Effector memory CD4-positive, alpha-beta T cell (primary cell): ENCODE measurements around the gene FBXO3.

Source experiments
- DNase-seq, 3 donors: peaks; one replicate each; pipeline ENCODE4 v3.0.0-alpha.2; 2020
- H3K27ac ChIP-seq: 2 replicates; pipeline ENCODE4 v1.7.0; 2013; ENCODE audit warnings: mild to moderate bottlenecking, low read length, moderate library complexity; ENCODE audit not compliant: insufficient read depth, poor library complexity, severe bottlenecking
- H3K27me3 ChIP-seq: replicated peaks from 2 replicates; pipeline ENCODE4 v1.7.0; 2013; ENCODE audit warnings: mild to moderate bottlenecking, low read length; ENCODE audit not compliant: insufficient read depth, control insufficient read depth, poor library complexity, severe bottlenecking
- H3K36me3 ChIP-seq: 2 replicates; pipeline ENCODE4 v1.7.0; 2013; ENCODE audit warnings: mild to moderate bottlenecking, low read length, moderate library complexity; ENCODE audit not compliant: control insufficient read depth, insufficient read depth
- H3K4me1 ChIP-seq: 2 replicates; pipeline ENCODE4 v1.7.0; 2013; ENCODE audit warnings: low read length, mild to moderate bottlenecking; ENCODE audit not compliant: control insufficient read depth, insufficient read depth, poor library complexity, severe bottlenecking
- H3K4me3 ChIP-seq: 2 replicates; pipeline ENCODE4 v1.7.0; 2013; ENCODE audit warnings: low read length, low read depth, mild to moderate bottlenecking; ENCODE audit not compliant: insufficient read depth, poor library complexity, severe bottlenecking
- H3K9me3 ChIP-seq: 2 replicates; pipeline ENCODE4 v1.7.0; 2013; ENCODE audit warnings: mild to moderate bottlenecking, low read length, moderate library complexity; ENCODE audit not compliant: control insufficient read depth

Gene FBXO3

DNA sequence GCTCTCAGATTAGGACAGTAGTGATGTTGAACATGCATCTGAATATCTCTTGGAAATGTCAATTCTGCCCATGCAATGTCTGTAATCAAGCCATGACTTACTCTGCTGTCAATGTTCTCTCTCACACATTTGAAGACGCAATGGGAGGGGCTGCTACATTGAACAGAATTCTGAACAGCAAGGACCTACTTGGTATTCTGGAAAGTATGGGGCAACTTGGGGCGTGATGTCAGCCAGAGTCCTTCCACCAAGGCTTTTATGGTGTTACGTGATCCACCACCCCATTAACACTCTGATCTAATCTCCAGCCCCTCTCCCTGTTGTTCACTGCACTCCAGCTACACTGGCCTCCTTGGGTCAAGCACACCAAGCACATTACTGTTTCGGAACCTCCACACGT, 31.0 kb downstream of the FBXO3 start:
- Histone ChIP-seq H3K9me3 (no peaks in the 10 kb centered on the region), H3K27me3 (no peaks in the 10 kb centered on the region), H3K36me3 (peaks cover 32% of the 10 kb centered on the region), H3K4me1 (no peaks in the 10 kb centered on the region), H3K27ac (no peak overlapping the region), H3K4me3 (no peak overlapping the region)
- no peak for DNase-seq

DNA sequence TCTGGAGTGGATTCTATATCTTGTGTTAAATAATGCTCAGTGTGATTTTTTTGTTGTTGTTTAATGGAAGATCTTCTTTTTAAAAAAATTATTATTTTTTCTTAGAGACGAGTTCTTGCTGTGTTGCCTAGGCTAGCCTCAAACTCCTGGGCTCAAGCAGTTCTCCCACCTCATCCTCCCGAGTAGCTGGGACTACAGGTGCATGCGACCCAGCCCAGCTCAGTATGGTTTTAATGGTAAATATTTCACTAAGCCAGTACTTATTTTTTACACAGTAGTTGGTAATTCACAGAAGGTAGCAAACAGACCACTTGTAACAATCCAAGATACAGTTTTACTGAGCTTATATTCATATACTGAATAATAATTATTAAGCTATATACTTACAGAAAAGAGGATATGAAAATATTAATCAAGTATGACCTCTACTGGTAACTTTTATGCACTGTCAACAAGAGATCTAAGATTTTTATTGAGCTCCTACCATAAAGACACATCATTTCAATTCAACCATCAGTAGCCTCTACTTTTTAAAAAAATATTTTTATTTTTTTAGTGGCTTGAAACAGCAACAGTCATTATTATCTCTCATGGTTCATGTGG, 32.0 kb downstream of the FBXO3 start:
- Histone ChIP-seq H3K4me1 (no peaks in the 10 kb centered on the region), H3K27ac (no peak overlapping the region), H3K4me3 (no peak overlapping the region), H3K9me3 (no peaks in the 10 kb centered on the region), H3K27me3 (no peaks in the 10 kb centered on the region), H3K36me3 (peaks cover 29% of the 10 kb centered on the region)
- DNase-seq: no peak

DNA sequence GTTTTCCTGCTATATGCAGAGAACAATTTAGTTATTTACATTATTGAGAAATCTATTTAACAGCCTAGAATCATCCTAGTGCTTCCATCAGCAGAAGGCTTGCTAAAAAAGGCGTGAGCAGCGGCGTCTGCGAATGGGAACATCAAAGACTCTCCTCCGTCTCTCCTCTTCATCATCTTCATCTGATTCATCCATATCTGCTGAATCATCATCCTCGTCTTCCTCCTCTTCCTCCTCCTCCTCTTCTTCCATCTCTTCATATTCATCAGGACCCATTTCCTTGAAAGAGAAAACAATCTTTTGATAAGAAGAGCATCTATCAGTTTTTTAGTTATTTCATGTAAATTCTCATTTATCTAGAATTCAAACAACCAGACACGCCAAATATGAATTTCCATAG, 32.5 kb downstream of the FBXO3 start:
- no peaks in the 10 kb centered on the region for H3K9me3 ChIP-seq
- no peaks in the 10 kb centered on the region for H3K4me1 ChIP-seq
- H3K27ac ChIP-seq: no peak overlapping the region
- no peaks in the 10 kb centered on the region for H3K27me3 ChIP-seq
- no peak overlapping the region for H3K4me3 ChIP-seq
- DNase-seq: no peak
- H3K36me3 ChIP-seq: peaks cover 25% of the 10 kb centered on the region

DNA sequence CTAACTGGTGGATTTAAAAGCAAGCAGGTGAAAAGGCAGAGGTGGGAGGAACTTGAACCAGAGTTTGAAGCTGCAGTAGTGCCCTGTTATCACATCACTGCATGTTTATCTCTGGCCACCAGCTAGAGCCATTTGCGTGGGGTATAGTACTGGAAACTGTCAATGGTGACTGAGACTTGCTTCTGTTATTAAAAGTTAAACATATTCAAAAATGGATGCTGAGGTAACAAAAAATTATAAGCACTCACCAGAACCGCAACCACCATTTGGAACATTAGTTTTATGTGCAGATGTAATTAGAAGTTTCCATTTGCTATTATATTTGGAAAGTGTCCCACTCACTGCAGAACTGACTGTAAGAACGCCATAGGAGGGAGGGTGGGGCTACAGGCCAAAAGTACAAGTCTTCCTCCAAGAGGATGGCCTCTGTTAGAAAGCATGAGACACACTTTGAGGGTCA, 36.9 kb downstream of the FBXO3 start:
- Histone ChIP-seq H3K4me3 (no peak overlapping the region), H3K9me3 (no peaks in the 10 kb centered on the region), H3K4me1 (peaks cover 9% of the 10 kb centered on the region), H3K27me3 (no peaks in the 10 kb centered on the region), H3K27ac (no peak overlapping the region), H3K36me3 (no peaks in the 10 kb centered on the region)
- no peak for DNase-seq

DNA sequence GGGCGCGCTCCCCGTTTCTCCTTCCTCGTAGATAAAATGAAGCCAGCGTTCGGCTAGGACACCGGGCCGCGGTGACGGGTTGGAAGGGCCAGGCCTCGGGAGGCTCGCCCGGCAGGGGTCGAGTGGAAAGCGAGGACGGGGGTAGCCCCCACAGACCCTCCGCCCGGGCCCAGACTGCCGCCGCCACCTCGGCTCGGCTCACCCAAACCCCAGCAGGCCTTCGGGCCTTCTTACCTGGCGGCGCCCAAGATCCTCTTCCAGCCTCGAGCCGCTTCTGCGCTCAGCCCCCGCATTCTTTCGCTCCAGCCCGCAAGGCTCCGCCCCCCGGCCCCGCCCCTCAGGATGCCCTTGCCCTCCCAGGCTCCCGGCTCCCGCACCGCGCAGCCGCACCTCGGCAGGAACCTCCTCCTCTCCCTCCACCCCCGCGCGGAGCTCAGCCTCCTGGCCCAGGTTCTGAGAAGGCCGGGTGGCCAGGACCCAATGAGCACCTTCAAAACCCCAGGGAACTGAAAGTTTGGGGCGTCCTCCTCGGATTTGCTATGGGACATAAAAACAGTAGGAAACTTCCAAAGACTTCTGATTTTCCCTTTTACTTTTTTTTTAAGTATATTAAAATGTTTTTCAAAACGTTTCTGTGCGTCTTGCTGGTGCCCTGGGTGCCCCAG, 38.0 kb downstream of the FBXO3 start, which contains the start of gene CD59:
Gene CD59 (minus strand): TSS at position 276 of the 665 bp plus-strand sequence. CDS start 13,978 bp downstream, outside the sequence.
- peak within 1 kb of the TSS; percentile 87 for H3K4me3 ChIP-seq
- DNase-seq: peak; percentile 84 to 90 (median 86)
- peaks cover 9% of the 10 kb centered on the region for H3K4me1 ChIP-seq

DNA sequence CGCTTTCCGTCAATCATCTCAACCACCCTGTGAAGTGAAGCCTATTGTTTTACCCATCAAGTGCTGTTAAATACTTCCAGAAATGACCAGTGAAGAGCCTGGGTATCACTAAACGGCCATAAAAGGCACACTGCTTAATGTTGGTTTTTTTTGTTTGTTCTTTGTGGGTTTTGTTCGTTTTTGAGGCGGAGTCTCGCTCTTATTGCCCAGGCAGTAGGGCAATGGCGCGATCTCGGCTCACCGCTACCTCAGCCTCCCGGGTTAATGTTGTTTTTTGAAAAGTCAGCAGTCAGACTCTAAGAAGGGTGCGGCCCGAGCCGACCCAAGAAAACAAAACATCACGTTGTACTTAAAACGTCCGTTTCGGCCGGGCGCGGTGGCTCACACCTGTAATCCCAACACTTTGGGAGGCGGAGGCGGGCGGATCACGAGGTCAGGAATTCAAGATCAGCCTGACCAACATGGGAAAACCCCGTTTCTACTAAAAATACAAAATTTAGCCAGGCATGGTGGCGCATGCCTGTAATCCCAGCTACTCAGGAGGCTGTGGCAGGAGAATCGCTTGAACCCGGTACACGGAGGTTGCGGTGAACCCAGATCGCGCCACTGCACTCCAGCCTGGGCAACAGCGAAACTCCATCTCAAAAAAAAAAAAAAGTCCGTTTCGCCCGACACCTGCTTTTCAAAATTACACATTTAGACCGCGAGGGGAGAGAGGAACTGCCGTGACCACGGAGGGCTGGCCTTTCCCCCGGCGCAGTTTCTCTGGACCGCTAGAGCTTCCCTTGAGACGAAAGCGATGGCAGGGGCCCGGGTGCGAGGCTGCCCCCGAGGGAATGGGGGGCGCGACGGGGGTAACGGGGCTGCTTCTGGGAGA, 38.8 kb downstream of the FBXO3 start:
- Histone ChIP-seq H3K4me3 (peak overlapping the region; percentile 87), H3K4me1 (peaks cover 9% of the 10 kb centered on the region), H3K27me3 (no peaks in the 10 kb centered on the region), H3K9me3 (no peaks in the 10 kb centered on the region), H3K36me3 (no peaks in the 10 kb centered on the region), H3K27ac (peak overlapping the region; percentile 77)
- DNase-seq: peak; percentile 24 to 32 (median 28)

More for the DNA sequence above, 38.0 kb downstream of the FBXO3 start, which contains the start of gene CD59:
- Histone ChIP-seq H3K9me3 (no peaks in the 10 kb centered on the region), H3K36me3 (no peaks in the 10 kb centered on the region), H3K27me3 (no peaks in the 10 kb centered on the region), H3K27ac (peak within 1 kb of the TSS; percentile 77)

DNA sequence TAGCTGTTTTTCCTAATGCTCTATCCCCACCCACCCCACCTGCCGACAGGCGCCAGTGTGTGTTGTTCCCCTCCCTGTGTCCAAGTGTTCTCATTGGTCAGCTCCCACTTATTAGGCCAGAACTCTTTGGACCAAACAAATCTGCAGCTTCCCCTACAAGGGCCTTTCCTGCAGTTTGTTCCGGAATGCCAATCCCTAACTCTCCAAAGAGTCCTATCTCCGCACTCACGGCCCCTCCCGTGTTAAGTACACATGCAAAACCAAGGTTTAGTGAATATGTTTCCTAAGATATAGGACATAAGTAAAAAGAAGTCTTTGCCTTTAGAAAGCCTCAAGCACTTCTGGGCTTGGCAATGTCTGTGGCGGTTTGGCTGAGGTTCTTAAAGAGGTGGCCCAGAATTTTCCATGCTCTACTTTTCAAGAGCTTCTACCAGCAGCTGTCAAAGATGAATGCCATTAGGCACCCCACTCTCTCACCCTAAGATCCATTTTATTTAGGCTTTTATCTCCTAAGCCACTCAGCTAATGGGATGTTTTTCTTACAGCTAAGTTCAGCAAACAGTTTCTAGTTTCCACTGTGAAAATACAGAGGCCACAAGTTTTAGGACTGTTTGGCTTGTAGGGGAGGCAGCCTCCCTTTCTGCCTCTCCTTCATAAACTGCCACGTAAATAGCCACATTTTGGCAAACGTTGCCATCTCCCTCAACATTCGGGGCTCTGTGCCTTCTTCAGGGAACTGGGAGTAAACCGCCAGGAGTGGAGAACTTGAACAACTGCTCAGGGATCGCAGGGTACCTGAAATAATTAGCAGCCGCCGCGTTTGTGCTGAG, 39.7 kb downstream of the FBXO3 start:
- no peaks in the 10 kb centered on the region for H3K9me3 ChIP-seq
- H3K27ac ChIP-seq: peak overlapping the region; percentile 77
- H3K27me3 ChIP-seq: no peaks in the 10 kb centered on the region
- H3K36me3 ChIP-seq: no peaks in the 10 kb centered on the region
- H3K4me1 ChIP-seq: peaks cover 9% of the 10 kb centered on the region
- H3K4me3 ChIP-seq: peak overlapping the region; percentile 87
- no peak for DNase-seq

DNA sequence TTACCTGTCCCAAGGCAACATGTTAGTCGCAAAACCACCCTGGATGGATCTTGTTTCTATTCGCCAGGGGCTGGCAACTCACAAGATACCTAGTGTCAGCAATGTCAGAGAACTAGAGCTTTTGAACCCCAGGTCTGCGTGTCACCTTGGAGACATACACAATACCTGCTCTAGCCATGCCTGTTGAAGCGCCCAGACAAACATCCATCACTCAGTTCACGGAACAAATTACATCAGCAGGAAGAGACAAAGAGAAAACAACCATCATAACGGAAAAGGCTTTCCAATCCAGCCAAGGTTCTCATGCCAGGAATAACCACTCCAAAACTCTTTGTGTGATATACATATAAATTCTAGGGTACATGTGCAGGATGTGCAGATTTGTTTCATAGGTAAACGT, 40.3 kb downstream of the FBXO3 start:
- peaks cover 9% of the 10 kb centered on the region for H3K4me1 ChIP-seq

DNA sequence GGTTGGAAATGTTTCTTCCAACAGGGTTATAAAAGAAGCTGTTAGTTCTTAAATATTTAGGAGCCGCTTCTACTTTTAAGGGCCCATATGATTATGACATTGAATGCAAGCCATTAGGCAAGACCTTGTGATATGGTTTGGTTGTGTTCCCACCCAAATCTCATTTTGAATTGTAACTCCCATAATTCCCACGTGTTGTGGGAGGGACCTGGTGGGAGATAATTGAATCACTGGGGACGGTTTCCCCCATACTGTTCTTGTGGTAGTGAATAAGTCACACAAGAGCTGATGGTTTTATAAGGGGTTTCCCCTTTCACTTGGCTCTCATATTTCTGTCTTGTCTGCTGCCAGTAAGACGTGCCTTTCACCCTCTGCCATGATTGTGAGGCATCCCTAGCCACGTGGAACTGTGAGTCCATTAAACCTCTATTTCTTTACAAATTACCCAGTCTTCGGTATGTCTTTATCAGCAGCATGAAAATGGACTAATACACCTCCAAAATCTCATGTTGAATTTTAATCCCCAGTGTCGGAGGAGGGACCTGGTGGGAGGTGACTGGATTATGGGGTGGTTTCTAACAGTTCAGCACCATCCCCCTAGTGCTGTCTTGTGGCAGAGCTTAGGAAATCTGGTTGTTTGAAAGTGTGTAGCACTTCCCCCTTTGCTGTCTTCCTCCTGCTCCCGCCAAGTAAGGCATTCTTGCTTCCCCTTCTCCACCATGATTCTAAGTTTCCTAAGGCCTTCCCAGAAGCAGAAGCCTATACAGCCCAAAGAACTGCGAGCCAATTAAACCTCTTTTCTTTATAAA, 42.4 kb downstream of the FBXO3 start:
- DNase-seq: no peak
- peaks cover 9% of the 10 kb centered on the region for H3K4me1 ChIP-seq
- H3K27ac ChIP-seq: no peak overlapping the region
- H3K4me3 ChIP-seq: no peak overlapping the region
- H3K9me3 ChIP-seq: no peaks in the 10 kb centered on the region
- no peaks in the 10 kb centered on the region for H3K36me3 ChIP-seq
- H3K27me3 ChIP-seq: no peaks in the 10 kb centered on the region

More for the DNA sequence above, 40.3 kb downstream of the FBXO3 start:
- DNase-seq: no peak
- no peak overlapping the region for H3K4me3 ChIP-seq
- H3K36me3 ChIP-seq: no peaks in the 10 kb centered on the region
- H3K9me3 ChIP-seq: no peaks in the 10 kb centered on the region
- no peaks in the 10 kb centered on the region for H3K27me3 ChIP-seq
- no peak overlapping the region for H3K27ac ChIP-seq
